GM06990 (cell line): ENCODE results near the gene BACH1.
"Not testable (repeated sequence)": the region's sequence is repeated elsewhere in the genome, so short reads cannot be mapped to it uniquely, and the experiment has no call there.

Source experiments
- DNase-seq: peaks from one replicate; pipeline ENCODE4 v3.0.0-alpha.2; 2011; ENCODE audit not compliant: insufficient read length; ENCODE audit errors: extremely low read depth
- H3K27me3 ChIP-seq: replicated peaks from 2 replicates; pipeline ENCODE4 v1.6.0; 2011; ENCODE audit warnings: low read length; ENCODE audit not compliant: control insufficient read depth, insufficient read depth
- H3K36me3 ChIP-seq: 2 replicates; pipeline ENCODE4 v1.5.1; 2011; ENCODE audit warnings: low read length; ENCODE audit not compliant: control insufficient read depth, insufficient read depth
- H3K4me3 ChIP-seq: replicated peaks from 2 replicates; pipeline ENCODE4 v1.5.1; 2011; ENCODE audit warnings: low read depth, mild to moderate bottlenecking, control low read depth, low read length
- TF ChIP-seq, protein P1 (sequence below): IDR thresholded peaks from 2 replicates; pipeline ENCODE4 v1.5.1; 2011; ENCODE audit warnings: low read length, control low read depth, mild to moderate bottlenecking, inconsistent platforms; ENCODE audit not compliant: insufficient read depth, poor library complexity, severe bottlenecking

Gene BACH1

GRCh38 chr21:29265690-29266479 lies 32.8 kb upstream of the BACH1 start:
- Histone ChIP-seq H3K4me3 (no peak overlapping the region), H3K27me3 (no peaks in the 10 kb centered on the region), H3K36me3 (no peaks in the 10 kb centered on the region)
- TF ChIP-seq, protein P1, sequence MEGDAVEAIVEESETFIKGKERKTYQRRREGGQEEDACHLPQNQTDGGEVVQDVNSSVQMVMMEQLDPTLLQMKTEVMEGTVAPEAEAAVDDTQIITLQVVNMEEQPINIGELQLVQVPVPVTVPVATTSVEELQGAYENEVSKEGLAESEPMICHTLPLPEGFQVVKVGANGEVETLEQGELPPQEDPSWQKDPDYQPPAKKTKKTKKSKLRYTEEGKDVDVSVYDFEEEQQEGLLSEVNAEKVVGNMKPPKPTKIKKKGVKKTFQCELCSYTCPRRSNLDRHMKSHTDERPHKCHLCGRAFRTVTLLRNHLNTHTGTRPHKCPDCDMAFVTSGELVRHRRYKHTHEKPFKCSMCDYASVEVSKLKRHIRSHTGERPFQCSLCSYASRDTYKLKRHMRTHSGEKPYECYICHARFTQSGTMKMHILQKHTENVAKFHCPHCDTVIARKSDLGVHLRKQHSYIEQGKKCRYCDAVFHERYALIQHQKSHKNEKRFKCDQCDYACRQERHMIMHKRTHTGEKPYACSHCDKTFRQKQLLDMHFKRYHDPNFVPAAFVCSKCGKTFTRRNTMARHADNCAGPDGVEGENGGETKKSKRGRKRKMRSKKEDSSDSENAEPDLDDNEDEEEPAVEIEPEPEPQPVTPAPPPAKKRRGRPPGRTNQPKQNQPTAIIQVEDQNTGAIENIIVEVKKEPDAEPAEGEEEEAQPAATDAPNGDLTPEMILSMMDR: no peak
- peak; percentile 13 for DNase-seq

DNA sequence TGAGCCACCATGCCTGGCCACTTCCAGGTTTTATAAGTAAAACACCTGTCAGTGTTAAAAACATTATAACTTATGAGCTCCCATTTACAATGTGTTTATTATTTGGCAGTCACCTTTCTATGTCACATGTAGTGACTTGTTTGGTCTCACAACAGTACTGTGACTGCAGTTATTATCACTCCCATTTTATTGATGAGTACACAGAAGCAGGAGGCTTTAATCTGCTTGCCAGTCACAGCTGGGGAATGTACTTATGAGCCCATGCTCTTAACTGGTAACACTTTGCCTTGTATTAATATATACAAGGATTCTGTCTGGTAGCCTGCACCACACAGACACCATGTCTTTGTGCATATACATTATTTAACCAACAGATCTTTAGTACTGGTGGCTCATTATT lies 31.1 kb upstream of the BACH1 start:
- TF ChIP-seq, protein P1: no peak

DNA sequence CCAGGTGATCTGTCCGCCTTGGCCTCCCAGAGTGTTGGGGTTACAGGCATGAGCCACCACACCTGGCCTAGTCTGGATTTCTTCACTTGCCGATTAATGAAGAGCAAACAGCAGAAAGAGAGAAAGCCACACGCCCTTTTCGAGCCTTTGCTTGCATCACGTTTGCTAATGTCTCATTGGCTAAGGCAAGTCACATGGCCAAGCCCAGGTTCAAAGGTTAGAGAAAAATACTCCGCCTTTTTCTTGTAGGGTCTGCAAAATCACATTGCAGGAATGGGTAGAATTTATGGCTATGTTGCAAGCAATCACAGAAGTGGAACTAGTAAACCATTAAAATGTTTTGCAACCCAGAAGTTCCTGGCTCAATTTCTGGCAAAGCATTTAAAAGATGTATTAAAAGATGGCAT lies 26.8 kb upstream of the BACH1 start:
- H3K4me3 ChIP-seq: no peak overlapping the region
- no peaks in the 10 kb centered on the region for H3K36me3 ChIP-seq
- no peak for DNase-seq
- no peaks in the 10 kb centered on the region for H3K27me3 ChIP-seq
- TF ChIP-seq, protein P1: no peak

More for the DNA sequence above, 31.1 kb upstream of the BACH1 start:
- Histone ChIP-seq H3K36me3 (no peaks in the 10 kb centered on the region), H3K4me3 (no peak overlapping the region), H3K27me3 (no peaks in the 10 kb centered on the region)
- DNase-seq: no peak

DNA sequence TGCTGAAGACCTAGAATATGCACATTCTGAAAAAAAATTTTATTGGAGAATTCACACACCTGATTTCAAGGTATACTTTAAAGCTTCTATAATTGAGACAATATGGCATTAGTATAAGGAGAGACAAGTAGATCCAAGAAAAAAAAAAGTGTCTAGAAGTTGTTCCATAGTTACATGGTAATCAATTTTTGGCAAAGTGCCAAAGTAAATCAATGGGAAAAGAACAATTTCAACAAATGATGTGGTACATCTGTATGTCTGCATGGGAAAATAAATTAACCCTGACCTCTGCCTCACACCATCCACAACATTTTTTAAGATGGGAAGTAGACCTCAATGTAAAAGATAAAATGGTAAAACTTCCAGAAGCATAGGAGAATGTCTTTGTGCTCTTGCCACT lies 21.3 kb upstream of the BACH1 start:
- no peak for DNase-seq
- H3K27me3 ChIP-seq: no peaks in the 10 kb centered on the region
- H3K36me3 ChIP-seq: no peaks in the 10 kb centered on the region
- H3K4me3 ChIP-seq: no peak overlapping the region
- TF ChIP-seq, protein P1: no peak

GRCh38 chr21:29279558-29279957 lies 19.2 kb upstream of the BACH1 start:
- Histone ChIP-seq H3K4me3 (no peak overlapping the region), H3K36me3 (no peaks in the 10 kb centered on the region), H3K27me3 (no peaks in the 10 kb centered on the region)
- TF ChIP-seq, protein P1: no peak
- DNase-seq: no peak

DNA sequence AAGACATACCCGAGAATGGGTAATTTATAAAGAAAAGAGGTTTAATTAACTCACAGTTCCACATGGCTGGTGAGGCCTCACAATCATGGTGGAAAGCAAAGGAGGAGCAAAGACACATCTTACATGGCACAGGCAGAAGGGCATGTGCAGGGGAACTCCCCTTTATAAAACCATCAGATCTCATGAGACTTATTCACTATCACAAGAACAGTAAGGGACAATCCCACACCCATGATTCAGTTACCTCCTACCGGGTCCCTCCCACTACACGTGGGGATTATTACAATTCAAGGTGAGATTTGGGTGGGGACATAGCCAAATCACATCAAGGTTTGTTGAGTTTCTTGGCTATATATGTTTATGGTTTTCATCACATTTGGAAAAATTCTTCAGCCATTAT lies 16.9 kb upstream of the BACH1 start:
- H3K4me3 ChIP-seq, H3K36me3 ChIP-seq, DNase-seq, H3K27me3 ChIP-seq: not testable (repeated sequence)
